OCI-LY1 (cell line): ENCODE results near the gene NUP214.

Source experiments
- CTCF ChIP-seq: fragments of 200-600 bp; sonication (generic), shearing (Covaris generic); IDR thresholded peaks from 2 replicates; pipeline ENCODE4 v1.5.1; 2017; ENCODE audit warnings: mild to moderate bottlenecking, antibody characterized with exemption, low read length, moderate library complexity, mixed read lengths
- EZH2 ChIP-seq: fragments of 200-600 bp; sonication (generic), shearing (Covaris generic); IDR thresholded peaks from 2 replicates; pipeline ENCODE4 v1.8.0; 2017; ENCODE audit warnings: borderline replicate concordance, mixed run types, mild to moderate bottlenecking, antibody characterized with exemption, low read length, moderate library complexity, mixed read lengths

GRCh38 chr9:131081868-131082267 lies 43.5 kb upstream of the NUP214 start:
- TF ChIP-seq CTCF: no peak
- TF ChIP-seq EZH2: no peak
